ENCODE results near the gene PDE4D.

The PDE4D gene

GRCh38 chr5:59256331-59256730, 637.2 kb downstream of the PDE4D start:
- no peak for DNase-seq (ENCODE audit: low spot score)

DNA sequence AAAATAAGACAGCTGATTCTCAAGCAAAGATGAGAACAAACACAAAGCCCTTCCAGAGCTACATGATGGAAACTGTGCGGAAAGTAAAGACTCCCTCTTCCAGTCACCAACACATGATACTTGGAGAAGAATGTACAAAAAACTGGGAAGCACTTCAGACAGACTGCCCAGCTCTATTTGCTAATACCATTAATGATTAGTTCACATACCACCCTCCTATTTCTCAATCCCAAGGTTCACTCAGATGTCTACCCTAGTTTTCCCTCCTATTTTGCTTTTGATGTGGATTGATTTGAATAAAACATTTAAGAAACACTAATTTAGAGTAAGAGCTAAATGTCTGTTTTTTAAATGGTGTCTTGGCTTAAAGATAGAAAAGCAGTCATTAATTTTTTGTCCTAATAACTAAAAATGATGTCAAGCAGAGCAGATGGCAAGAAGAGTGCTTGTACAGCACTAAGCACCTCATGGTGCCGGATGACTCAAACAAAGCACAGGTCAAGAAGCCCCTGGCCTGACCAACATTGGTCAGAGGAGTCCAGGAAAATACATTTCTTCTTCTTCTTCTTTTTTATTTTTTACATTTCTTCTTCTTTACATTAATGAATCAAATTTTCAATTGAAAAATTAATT, 639.4 kb downstream of the PDE4D start:
- DNase-seq (ENCODE audit: low spot score), result no peak

DNA sequence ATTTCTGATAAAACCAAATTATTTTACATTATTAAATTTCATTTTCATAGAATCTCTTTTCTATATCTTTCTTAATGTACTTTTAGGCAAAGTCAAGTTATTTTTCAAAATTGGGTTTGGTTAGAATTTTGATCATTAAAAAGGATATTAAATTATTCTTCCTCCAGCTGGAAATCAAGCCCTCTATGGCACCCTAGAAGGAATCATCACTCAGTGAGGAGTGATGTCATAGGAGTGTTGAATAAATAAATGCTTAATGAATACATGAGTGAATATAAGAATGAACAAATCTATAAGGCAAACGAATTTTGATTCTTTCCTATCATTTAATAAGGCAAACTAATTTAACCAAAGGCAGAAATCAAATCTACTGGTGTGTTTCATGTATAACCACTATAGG, 639.9 kb downstream of the PDE4D start:
- DNase-seq (ENCODE audit: low spot score), result no peak

DNA sequence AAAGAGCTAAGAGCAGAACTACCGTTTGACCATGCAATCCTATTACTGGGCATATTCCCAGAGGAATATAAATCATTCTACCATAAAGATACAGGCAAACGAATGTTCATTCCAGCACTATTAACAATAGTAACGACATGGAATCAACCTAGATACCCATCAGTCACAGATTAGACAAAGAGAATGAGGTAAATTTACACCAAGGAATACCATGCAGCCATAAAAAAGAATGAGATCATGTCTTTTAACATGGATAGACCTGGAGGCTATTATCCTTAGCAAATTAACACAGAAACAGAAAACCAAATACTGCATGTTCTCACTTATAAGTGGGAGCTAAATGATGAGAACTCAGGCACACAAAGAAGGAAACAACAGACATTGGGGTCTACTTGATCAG, 641.9 kb downstream of the PDE4D start:
- no peak for DNase-seq (ENCODE audit: low spot score)

DNA sequence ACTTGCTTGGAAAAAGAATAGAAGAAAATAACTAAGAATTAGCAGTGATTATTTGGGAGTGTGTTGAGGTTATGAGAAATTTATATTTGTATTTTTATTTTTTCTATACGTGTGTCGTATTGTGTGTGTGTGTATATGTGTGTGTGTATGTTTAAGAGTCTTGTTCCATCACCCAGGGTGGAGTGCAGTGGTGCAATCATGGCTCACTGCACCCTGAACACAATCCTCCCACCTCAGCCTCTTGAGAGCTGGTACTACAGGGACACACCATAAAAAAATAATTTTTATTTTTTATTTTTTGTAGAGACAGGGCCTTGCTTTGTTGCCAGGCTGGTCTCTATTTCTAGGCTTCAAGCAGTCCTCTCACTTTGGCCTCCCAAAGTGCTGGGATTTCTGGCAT, 643.8 kb downstream of the PDE4D start:
- DNase-seq (ENCODE audit: low spot score), result no peak

GRCh38 chr5:59249160-59249559, 644.4 kb downstream of the PDE4D start:
- no peak for DNase-seq (ENCODE audit: low spot score)

DNA sequence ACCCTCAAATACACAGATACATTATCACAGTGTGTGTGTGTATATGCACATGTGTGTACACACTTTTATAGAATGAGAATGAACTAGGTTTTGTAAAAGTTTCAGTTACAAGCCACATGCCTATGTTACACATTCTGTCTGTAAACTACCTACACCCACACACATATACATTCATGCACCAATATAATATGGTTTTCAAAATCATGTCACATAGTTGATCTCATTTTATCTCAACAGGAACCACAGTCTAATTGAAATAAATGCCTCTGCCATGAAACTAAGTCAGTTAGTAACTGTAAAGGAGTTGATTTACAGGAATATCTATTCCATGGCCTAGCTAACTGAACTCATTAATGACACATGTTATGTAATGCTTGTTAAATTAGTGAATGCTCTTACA, 646.6 kb downstream of the PDE4D start:
- no peak for DNase-seq (ENCODE audit: low spot score)

DNA sequence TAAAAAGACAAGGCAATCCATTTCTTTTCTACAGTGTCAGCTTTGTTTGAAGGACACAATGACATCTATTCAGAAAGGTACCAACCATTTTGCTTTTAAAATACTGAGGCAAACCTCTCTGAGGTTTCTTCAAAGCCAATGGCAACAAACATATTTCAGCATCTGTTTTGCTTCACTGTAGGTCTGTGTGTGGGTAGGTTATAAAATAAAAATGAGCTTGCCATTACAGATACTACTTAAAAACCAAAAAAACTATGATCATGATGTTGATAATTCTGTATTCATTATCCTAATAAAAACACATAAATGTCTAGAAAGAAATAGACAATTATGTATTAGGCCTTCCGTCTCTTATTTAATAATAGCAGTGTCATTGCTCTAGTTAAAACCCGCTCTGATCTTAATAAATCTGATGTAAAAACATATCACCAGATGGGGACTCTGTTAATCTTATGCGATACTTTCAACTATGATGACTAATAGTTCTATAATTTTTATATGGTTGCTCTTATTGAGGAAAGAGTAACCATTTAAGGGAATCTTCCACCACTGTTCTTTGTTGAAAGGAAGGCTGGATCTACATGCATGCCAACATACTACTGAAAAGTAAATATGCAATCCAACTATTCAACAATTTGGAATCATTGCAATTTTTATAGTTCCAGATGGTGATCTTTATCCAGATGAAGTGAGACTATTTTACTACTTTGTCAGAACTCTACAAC, 647.2 kb downstream of the PDE4D start:
- no peak for DNase-seq (ENCODE audit: low spot score)

GRCh38 chr5:59245198-59245597, 648.3 kb downstream of the PDE4D start:
- no peak for DNase-seq (ENCODE audit: low spot score)

- no peak for DNase-seq (ENCODE audit: low spot score)
Measured at GRCh38 chr5:59241552-59241951, 652.0 kb downstream of the PDE4D start.

- no peak for DNase-seq (ENCODE audit: low spot score)
Measured at GRCh38 chr5:59241119-59241518, 652.4 kb downstream of the PDE4D start.

DNA sequence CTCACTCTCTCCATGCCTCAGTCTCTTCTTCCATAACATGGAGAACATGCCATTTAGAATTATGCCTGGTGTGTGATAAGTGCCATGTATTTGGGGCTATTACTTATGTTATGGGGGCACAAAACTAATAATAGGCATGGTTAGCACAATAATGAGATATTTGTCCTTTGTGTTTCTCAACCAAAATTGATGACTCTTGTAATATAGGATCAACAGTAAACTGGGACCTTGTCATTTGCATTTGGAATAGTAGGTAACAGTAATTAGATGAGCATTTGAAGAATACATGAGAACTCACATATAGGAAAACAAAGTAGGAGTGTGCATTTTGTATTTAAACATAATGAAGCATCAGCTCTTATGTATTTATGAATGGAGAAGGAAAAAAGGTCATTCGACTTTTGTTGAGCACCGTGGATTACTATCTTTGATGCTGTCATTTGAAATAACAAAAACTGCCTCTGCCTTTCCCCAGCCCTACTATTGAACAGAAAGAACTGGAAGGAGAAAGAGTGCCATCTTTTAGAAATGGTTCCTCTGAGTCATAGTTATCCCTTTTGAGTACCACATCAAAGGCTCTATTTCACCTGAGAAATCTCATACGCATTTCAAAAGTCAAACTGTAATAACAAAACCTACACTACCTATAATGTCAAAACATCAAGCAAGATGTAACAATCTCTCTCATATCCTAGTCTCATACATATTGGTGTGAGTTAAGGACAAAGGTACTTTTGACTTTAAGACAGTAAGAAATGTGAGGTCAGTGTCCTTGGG, 655.2 kb downstream of the PDE4D start:
- DNase-seq (ENCODE audit: low spot score), result no peak

DNA sequence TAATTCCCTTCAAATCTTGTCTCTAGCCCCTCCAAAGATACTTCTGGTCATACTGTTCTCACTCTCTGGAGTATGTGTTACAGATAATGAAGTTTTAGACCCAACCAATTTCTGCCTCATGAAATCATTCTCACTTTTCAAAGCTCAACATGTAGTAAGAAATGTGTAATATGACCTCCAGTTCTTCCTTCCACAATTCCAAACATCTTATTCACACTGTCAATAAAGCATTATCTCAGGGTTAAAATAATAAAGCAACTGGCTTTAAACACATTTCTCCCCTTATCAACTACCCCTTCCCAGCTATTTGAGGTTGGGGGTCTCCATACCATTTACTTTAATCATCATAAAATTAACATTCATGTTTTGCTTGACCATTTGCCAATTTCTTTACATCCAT, 656.5 kb downstream of the PDE4D start:
- DNase-seq (ENCODE audit: low spot score), result no peak

DNA sequence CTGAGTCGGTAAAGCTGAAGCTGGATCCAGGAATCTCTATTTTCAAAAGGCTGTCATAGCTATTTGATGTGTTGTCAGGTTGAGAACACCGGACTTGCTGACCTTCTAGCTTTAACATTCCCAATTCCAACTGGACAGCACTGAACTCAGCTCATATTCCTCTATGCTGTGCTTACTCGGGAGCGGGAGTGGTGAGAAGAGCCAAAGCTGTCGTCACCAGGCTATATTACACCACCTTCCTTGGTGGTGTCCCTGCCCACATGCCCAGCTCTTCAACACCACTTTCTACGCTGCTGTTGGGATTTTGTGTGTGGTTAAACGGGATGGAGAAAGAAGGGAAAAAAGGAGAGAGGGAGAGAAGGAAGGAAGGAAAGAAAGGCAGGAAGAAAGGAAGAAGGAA, 657.1 kb downstream of the PDE4D start:
- no peak for DNase-seq (ENCODE audit: low spot score)

- DNase-seq (ENCODE audit: low spot score), result no peak
Measured at GRCh38 chr5:59234236-59234635, 659.3 kb downstream of the PDE4D start.

DNA sequence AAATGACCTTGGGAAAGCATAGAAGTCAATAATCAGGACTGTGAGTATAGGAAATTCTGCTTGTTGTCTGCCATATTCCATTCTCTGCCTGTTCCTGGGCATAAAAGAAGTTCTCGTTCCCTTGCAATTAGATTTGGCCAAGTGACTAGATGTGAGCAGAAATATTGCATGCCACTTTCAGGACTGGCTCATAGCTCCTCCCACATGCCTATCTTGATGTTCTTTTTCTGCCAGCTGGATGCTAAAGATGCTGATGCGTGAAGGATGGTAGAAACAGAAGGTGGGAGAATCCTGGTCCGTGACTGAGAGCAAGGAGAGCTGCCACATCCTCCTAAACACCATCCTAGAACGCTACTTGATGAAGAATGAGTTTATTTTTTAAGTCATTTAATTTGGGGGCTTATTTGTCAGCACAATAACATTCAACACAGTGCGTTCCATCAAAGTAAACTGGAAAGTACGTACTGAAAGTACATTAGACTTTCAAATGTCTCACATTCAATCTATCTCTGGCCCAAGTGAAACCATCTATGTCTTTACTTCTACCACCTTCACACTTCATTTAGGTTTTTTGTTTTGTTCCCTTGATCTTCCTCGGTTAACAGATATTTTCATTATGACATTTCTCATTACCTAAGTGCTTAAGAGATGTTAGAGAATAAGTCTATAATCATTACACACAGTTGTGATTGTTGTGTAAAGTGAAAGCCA, 662.1 kb downstream of the PDE4D start:
- DNase-seq (ENCODE audit: low spot score), result no peak

DNA sequence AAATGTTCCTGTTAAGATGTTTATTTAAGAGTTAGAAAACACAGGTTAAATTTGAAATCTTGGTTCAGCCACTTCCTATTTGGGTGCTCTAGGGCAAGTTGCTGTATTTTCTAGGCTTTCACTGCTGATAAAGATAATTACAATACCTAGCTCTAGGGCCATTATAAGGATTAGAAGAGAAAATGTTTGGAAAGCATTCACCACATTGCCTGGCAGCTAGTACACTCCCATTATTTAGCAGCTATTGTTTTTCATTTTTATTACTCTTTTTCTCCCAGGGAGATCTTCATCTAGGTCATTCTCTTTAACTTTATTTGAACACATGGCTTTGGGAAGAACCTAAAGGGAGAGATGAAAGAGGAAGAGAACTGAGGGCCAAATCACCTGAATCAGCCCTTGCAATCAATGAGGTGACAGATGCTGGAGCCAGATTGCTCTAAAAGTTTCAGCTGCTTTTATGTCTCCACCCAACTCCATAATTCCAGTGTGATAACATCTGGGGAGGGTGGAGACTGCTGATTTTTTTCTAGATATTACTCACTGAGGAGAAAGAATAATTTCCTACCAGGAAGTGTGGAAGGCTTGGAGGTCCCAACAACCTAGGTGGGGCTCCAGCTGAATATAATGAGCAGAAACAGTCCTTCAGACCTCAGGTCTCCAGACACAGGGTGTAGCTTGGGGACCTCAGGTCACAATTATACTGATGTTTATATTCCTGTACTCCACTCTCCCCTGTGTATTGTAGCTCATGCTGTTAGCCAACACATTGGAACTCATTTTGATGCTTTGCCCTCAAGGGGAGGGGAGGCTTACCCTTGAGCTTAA, 670.6 kb downstream of the PDE4D start:
- no peak for DNase-seq (ENCODE audit: low spot score)

DNA sequence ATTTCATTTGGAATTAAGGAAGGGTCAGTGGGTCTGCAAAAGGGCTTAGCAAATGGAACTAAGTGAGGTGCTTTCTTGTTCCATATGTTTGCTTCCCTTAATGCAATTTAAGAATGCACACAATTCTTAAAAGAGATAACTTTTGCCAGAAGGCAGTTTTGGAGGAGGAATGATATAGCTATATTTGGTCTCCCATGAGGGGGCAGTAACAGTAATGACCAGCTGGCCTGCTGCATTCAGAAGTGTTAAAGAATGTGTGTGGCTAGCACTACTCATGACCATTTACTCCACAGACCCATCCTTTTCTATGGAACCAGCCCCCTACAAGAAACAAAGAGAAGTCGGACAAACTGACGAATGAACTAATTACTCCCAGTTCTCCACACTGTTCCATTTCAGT, 671.8 kb downstream of the PDE4D start:
- DNase-seq (ENCODE audit: low spot score), result no peak

DNA sequence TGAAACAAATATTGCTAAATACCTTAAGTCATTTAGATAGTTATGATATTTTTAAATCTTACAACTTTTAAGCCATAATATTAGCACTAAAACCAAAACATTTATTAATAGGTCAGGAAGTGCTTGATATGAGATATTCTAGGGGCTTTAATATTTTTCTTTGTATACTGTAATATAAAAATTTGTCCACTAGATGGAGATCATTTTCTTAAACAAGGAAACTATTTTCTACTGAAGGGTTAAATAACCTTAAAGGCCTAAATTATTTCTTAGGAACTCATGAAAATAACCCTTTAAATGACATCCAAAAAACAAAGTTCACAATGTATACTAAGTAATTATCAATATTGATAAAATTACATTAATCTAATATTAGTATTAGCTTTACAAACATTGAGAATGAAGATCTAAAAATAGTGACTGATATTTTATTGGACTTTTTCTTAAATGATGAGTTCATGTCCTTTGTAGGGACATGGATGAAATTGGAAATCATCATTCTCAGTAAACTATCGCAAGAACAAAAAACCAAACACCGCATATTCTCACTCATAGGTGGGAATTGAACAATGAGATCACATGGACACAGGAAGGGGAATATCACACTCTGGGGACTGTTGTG, 675.0 kb downstream of the PDE4D start:
- DNase-seq (ENCODE audit: low spot score), result no peak

DNA sequence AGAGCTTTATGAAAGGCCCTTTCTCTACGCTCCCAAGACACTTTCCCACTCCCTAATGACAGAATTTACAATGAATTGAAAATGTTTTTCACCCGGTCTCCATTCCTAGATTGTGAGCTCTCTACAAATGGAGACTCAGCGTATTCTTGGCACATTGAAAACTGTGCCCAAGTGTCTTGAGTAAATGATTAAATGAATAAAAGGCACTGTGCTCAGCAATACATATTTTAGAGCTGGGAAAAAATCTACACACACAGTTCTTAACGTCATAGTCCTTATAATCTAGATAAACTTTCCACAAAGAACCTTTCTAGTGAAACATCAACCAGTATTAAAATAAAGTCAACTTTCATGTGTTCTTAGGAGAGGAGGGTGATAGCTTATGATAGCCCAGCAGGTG, 676.7 kb downstream of the PDE4D start:
- DNase-seq (ENCODE audit: low spot score), result no peak

DNA sequence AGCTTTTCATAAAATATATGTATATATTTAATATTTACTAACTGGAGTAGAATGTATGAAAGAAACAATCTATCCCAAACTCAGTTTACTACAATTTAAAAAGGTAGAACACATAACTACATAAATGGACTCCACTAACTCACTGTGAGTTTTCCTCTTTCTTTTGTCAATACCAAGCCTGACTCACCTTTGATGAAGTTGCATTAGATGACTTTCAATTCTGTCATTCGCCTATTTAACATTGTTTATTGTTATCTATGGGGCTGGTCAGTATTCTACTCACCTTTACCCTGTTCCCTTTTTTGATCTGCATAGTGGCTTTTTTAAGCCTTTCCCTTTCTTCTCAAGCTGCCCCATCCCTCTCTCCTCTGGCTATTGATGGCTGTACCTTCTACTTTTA, 680.9 kb downstream of the PDE4D start:
- DNase-seq (ENCODE audit: low spot score), result no peak

Measured in hematopoietic multipotent progenitor cell treated with erythropoietin and hydrocortisone succinate and interleukin-3 and kit ligand, for 15 days (in vitro differentiated cells).